ENCODE results near the gene DNAJB13.

DNA sequence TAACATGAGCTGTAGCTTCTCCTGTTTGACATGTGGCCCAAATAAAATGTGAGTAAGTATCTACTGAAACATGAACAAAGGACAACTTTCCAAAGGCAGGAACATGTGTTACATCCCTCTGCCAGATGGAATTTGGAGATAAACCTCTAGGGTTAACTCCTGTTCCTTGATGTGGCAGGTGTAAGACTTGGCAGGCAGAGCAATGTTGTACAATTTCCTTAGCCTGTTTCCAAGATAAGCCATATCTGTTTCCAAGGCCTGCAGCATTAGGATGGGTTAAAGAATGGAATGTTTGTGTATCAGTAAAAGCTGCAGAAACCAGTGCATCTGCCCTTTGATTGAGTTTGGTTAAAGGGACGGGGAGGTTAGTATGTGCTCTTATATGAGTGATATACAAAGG lies 8.8 kb upstream of the DNAJB13 start:
- TF ChIP-seq POLR2A (IDR thresholded peaks at IDR 0.05; ENCODE audit: insufficient read depth in 1 of 2, low read depth in 2 of 2, low read length in 2 of 2) (no peak), EZH2 (conservative IDR thresholded peaks at IDR 0.05; ENCODE audit: low read depth, low read length) (no peak), NCOA5 (CRISPR knock-in tag; IDR thresholded peaks at IDR 0.05) (no peak), ZNF629 (CRISPR knock-in tag; conservative IDR thresholded peaks at IDR 0.05) (no peak)

Data from HepG2 (cell line).